Epithelial cell of alveolus of lung (primary cell): ENCODE results near the gene DDX56. TPM values are rescaled to one million over a fixed set of nuclear protein-coding genes. Genes with fewer than 3 reads are reported as not detected.

Experiments
- total RNA-seq: library from RNA; depleted of rRNA; stranded (reverse); fragments of >200 nt; gene quantifications from 2 replicates; pipeline ENCODE4 v1.2.1, GENCODE V29; 2015

The DDX56 gene, protein sequence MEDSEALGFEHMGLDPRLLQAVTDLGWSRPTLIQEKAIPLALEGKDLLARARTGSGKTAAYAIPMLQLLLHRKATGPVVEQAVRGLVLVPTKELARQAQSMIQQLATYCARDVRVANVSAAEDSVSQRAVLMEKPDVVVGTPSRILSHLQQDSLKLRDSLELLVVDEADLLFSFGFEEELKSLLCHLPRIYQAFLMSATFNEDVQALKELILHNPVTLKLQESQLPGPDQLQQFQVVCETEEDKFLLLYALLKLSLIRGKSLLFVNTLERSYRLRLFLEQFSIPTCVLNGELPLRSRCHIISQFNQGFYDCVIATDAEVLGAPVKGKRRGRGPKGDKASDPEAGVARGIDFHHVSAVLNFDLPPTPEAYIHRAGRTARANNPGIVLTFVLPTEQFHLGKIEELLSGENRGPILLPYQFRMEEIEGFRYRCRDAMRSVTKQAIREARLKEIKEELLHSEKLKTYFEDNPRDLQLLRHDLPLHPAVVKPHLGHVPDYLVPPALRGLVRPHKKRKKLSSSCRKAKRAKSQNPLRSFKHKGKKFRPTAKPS
- total RNA-seq = 45.0 and 79.8 TPM in 2 replicates

DNA sequence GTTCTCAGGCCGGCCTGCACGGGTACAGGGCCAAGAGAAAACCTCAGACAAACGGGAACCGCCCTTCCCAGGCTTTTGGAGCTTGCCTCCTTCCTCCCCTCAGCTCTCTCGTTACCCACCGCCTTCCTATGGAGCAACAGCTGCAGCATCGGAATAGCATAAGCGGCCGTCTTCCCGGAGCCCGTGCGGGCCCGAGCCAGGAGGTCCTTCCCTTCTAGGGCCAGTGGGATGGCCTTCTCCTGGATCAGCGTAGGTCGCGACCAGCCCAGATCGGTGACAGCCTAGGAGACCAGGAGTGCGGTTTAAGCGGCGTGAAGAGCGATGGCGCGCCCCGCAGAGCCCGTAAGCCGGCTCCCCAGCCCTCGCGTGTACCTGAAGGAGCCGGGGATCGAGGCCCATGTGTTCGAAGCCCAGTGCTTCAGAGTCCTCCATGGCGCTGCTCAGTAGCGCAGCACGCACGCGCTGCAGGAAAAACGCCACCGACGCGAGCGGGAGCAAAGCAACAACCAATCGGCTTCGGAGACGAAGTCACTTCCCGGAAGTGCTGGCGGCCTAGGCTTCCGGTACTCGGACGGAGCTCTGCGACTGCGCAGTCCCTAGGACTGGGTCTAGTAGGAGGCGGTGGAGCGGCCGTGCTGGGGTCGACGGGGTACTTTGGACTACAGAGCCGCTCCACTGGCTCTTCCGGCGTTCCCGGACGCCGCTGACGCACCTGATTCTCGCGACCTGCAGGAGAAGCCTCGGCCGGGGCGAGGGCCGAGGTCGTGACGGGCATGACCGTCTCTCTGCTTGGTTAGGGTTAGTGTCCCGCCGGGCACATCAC lies at the start of gene DDX56:
TSS of gene DDX56 (minus strand) at position 445 of the 823 bp plus-strand sequence. CDS start at position 432, 13 bp downstream.

DNA sequence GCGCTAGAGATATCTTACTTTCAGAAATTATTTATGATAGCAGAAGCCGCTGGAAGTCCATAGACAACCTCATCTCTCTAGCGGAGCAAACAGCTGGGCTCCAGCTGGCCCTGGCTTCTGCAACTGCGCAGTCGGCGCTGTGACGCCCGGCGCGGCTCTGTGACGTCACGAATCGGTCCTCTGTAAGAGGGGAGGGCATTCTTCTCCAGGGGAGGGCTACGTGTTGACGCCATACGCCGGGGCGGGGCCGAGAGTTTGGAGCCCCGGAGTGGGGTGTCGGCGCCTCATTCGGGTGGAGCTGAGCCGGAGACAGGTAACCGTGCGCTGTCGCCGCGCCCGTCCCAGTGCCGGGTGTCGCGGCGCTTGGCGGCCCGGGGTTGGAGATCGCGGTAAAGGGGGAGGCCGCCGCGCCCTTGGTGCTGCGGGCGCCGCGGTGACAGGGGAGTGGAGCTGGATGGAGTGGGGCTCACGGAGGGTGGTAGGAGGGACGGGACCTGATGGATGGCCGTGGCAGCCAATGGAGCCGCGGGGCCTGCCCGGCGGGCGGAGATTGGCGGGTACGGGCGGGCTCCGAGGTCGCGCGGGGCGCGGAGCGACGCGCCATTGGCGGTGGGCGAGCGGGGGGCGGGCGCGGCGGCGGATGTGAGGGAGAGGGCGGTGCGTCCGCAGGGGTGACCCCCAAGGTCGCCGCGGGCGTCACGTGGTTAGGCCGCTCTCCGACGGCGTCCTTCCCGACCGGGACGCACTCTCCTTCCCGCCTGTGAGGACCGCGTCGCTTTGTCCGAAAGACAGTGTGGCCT lies 32.8 kb upstream of the DDX56 start, which contains the start of gene OGDH:
TSS of gene OGDH (plus strand) at position 287 of the 800 bp plus-strand sequence. CDS start 17,717 bp downstream, outside the sequence.

DNA sequence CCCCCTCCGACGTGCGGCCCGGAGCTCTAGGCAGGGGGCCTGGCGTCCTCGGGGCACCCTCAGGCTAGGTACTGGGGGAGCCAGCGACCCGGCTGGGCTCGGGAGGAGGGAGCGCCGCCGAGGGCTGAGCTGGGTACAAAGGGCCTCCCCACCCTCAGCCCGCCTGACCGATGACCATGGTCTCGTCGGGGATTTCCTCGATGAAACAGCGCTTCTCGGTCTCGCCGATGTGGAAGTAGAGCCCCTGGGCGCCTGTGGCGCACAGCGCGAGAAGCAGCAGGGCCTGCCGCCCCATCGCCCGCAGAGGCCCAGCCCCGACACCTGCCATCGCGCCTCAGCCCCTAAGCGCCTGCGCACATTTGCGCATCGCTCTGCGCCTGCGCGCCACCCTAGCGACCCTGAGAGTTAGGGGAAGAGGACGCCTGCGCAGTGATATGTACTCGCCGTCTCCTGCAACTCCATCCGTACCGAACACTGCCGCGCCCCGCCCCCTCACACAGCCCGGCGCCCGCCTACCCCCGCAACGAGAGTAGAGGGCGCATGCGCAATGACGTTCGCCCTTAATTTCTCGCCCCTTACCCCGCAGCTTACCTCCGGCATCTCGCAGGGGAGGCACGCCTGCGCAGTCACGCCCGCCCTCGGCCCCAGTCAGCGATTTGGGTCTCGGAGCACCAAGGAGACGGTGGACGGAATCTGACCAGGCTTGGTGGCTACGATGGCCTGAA lies 8.3 kb upstream of the DDX56 start, which contains the start of gene TMED4:
TSS of gene TMED4 (minus strand) at position 353 of the 725 bp plus-strand sequence. CDS start at position 328, 25 bp downstream.

DNA sequence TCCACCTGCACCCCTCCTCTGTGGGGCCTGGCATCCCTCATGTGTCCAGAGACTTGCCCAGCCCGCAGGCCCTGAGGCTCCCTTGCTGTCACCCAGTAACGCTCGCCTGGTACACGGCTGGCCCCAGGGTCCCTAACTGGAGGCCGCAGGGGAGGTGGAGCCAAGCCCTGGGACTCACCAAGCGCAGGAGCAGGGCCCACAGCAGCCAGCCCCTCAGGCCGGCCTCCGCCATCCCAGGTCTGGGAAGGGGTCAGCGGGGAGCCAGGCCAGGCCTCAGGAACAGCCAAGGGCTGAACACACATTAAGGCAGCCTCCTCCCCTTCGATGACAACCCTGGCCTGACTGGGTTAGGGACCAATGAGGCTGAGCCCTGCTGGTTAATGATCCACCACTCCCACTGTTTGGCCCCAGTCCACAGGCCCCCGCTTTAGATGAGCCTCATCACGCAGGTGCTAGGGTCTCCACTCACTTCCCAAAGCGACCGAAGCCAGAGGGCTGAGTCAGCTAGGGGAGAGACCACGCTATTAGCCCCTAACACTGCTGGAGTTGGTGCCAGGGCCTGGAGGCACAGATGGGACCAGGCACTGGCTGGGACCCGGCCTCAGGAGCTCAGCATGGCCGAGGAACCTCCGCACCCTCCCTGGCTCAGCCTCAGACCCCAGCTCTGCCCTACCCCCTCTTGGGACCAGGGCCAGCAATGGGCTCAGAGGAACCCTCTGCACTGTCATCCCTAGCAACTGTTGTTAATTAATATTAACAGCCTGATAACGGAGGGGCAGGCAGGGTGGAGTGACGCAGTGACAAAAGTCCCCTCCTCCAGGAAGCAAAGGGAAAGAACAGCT lies 32.5 kb downstream of the DDX56 start, which contains the start of gene NPC1L1:
TSS of gene NPC1L1 (minus strand) at position 303 of the 842 bp plus-strand sequence. CDS start at position 232, 71 bp downstream.

Other genes starting within 250 kb of the DDX56 start
- not detected in 2 replicates for gene CAMK2B, start 248.3 kb downstream of the DDX56 start, total RNA-seq
- gene NUDCD3, start 83.2 kb downstream of the DDX56 start, total RNA-seq = 42.4 and 46.7 TPM in 2 replicates
- 0.24 TPM in 1 of 2 replicates, not detected in the other for gene NPC1L1, start 32.6 kb downstream of the DDX56 start, total RNA-seq
- 59.8 and 87.7 TPM in 2 replicates for gene TMED4, start 8.3 kb upstream of the DDX56 start, total RNA-seq
- gene OGDH, start 32.7 kb upstream of the DDX56 start, total RNA-seq = 50.4 and 82.7 TPM in 2 replicates
- gene ZMIZ2, start 174.9 kb upstream of the DDX56 start, total RNA-seq = 12.3 and 13.5 TPM in 2 replicates
- gene PPIA, start 222.8 kb upstream of the DDX56 start, total RNA-seq = 1,874 and 3,959 TPM in 2 replicates